NCI-H748 (cell line): ENCODE measurements around the gene TAF8.
"Not testable (repeated sequence)": the region's sequence is repeated elsewhere in the genome, so short reads cannot be mapped to it uniquely, and the experiment has no call there.

Source experiments
- DNase-seq: peaks from one replicate; lab custom pipeline; 2025; ENCODE audit not compliant: unreplicated experiment; lab: John Stamatoyannopoulos, UW

TAF8 gene, protein sequence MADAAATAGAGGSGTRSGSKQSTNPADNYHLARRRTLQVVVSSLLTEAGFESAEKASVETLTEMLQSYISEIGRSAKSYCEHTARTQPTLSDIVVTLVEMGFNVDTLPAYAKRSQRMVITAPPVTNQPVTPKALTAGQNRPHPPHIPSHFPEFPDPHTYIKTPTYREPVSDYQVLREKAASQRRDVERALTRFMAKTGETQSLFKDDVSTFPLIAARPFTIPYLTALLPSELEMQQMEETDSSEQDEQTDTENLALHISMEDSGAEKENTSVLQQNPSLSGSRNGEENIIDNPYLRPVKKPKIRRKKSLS

DNA sequence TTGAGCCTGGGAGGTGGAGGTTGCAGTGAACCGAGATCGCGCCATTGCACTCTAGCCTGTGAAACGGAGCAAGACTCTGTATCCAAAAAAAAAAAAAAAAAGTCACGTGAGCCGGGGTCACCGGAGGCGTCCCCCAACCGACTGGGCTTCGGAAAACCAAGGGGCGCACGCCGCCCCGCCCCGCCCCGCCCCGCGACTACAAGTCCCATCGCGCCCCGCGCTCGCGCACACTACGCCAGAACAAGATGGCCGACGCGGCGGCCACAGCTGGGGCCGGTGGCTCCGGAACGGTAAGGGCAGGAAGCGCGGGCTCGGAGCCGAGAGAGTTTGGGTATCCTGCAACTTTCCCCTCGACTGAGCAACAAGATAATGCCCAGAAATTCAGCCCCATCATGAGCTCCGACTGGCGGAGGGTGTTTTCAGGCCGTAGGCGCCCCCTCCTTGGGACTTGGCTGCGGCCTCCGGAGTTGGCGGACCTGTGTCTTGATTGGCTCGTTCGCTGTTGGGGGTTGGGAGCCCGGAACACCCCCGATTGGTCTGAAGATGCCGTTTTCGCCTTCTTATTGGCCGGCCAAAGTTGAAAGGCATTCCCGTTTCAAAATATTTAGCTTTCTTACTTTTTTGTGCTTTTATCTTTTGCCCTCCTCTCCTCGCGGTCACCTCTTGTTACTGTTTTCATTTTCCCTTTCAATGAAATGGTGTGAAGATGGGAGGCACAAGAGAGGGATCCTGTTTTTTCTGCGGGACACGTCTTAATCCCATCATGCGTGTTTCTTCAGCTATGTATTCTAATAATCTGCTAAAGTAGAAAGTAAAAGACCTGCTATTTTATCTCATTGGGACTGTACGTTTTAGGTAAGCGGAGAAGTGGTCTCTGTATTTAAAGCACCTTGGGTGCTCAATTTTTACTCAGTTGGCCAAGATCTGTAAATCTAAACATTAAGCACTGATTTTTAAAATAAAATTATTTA, at the start of gene TAF8:
Gene TAF8, plus strand, starts transcription at position 228 of the 971 bp plus-strand sequence. Its CDS starts 18 bp downstream, at position 246.
- DNase-seq = peak; percentile 94

DNA sequence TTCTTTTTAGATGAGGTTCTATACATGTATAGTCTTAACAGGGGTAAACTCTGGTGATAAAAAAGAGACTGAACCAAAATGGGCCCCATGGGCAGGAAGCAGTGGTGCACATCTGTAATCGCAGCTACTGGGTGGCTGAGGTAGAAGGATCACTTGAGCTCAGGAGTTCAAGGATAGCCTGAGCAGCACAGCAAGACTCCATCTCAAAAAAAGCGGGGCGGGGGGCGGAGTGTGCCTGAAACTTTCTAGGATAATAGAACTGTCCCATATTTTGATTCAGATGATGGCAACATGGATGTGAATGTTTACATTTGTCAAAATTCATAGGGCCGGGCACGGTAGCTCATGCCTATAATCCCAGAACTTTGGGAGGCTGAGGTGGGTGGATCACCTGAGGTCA, 48.8 kb upstream of the TAF8 start:
- DNase-seq = no peak

DNA sequence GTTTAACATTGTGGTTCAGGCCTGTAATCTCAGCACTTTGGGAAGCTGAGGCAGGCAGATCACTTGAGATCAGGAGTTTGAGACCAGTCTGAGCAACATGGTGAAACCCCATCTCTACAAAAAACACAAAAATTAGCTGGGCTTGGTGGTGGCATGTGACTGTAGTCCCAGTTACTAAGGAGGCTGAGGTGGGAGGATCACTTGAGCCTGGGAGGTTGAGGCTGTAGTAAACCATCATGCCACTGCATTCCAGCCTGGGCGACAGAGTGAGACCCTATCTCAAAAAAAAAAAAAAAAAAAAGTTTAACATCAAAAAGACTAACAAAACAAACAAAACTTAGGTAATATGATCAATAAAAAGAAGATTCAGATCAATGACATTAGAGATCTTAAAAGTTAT, 46.7 kb upstream of the TAF8 start:
- DNase-seq = not testable (repeated sequence)

DNA sequence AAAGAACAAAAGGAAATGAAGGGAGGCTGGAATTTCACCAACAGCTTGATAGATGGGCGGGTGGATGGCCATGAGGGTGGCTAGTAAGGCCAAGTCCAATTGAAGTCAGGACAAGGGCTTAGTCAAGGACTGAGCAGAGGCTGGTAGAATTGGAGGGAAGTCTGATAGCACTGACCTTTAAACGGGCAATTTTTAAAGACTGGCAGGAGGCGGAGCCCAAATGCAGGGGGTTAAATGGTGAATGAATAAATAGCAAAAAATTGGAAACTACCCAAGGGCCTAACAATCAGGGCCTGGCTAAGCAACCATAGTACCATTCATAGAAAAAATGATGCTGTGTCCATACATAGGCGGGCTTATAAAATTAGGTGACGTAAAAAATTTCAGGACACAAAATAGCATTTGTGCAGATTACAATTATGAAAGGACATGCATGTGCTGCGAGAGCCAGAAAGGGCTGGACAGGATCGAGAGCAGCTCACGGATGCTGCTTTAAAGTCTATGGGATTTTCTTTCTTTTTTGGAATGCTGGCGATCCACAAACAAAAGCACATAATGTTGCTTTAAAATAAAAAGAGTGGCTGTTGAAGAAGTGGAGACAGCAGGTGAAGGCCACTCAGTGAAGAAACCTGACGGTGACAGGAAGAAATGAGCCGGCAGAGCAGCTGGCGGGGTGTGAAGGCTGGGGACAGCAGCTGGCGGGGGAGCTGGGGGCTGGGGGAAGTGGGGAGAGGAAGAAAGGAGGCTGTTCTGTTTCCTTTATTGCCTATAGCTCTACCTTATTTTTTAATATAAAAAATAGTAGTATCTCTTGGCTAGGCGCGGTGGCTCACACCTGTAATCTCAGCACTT, 42.8 kb upstream of the TAF8 start:
- DNase-seq = no peak

DNA sequence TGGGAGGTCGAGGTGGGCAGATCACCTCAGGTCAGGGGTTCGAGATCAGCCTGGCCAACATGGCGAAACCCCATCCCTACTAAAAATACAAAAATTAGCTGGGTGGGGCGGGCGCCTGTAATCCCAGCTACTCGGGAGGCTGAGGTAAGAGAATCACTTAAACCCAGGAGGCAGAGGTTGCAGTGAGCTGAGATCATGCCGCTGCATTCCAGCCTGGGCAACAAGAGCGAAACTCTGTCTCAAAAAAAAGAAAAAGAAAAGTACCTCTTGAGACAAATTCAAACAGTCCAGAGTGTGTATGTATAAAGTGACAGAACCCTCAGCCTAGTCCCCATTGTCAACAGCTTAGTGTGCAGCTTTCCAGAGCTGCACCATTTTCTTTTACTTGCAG, 42.2 kb upstream of the TAF8 start:
- not testable (repeated sequence) for DNase-seq

DNA sequence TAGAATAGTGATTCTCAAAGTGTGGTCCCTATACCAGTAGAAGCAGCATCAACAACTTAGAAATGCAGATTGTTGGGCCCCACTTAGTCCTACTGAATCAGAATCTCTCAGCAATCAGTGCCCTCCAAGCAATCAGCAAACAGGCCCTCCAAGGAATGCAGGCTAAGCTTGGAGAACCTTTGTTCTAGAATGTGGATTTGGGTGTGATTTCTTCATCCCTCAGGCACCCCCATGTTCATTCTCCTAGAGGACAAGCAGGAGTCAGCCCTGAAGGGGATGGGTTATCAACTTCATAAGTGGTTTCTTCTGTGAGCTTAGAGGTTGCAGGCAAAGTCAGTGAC, 40.5 kb upstream of the TAF8 start:
- DNase-seq = no peak

DNA sequence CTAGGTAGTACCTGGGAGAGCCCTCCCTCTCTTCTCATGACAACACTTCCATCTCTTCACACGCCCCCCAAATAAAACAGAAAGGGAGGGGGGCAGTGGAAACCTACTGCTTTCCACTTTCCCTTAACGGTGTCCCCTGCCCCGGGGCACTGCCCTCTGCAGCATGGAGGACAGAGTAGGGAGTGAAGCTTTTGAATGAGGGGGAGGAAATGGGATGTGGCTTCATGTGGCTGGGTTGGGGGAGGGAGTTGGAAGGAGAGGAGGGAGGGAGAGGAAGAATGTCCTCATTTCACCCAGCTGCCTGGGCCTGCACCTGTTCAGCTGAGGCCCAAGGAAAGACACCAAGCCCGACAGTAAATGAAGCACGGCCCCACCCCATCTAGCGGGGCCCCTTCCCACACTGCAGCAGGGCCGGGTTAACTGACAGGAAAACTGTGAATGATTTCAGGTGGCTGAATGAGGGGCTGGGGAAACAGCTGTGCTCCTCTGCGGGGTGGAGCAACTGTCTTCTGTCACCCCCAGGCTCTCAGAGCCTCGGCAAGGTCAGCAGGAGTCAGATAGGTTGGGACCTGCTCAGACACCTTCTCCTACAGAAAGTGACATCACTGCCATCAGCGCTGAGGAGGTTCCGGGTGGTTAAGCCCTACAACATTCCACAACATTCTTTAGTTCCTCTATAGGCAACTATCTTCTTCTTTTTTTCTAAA, 40.0 kb upstream of the TAF8 start:
- no peak for DNase-seq

DNA sequence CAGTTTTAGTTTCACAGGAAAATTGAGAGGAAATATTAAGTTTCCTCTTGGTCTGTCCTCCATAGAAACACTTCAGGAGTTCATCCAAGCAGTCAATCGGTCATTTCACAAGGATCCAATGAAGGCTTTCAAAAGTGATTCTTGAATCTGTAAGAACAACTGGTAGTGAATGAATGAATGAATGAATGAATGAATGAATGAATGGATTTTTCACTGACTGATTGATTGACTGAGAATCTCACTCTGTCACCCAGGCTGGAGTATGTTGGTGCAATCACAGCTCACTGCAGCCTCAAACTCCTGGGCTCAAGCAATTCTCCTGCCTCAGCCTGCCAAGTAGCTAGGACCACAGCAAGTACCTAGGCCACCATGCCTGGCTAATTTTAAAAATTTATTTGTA, 39.4 kb upstream of the TAF8 start:
- no peak for DNase-seq

DNA sequence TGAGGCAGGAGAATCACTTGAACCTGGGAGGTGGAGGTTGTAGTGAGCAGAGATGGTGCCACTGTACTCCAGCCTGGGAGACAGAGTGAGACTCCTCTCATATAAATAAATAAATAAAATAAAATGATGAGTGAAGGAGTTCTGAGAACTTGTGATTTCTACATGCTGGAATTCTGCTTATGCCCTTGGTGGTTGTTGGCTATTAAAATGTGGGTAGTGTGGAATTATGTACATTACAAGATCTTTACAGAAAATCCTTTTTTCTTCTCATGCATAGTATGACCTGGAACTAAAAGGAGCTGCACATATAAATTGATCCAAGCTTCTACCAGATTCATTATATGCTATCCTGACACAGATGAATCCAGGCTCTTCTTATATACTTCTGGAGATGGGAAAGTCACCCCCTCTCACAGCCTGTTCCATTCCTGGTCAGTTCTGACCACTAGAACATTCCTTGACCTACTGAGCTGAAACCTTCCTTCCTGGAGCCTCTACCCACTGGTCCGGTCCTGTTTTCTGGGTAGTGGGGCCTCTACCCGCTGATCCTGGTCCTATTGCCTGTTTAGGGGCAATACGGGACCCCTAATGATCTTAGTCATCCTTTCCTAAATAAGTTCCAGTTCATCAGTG, 37.7 kb upstream of the TAF8 start:
- DNase-seq = no peak

DNA sequence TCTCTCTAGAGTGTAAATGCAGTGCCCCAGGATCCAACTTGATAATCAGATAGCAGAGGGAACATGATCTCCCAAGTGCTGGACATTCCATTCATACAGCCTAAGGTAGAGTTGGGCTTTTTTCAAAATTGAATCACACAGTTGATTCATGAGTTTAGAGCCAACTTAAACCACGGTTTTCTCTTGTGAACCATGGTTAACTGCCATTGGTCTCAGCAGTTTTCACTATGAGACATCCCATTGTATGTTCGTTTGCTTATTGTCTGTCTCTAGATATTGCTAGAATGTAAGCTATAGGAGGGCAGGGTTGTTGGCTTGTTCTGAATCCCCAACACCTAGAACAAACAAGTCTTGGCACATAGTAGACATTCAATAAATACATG, 37.2 kb upstream of the TAF8 start:
- no peak for DNase-seq

DNA sequence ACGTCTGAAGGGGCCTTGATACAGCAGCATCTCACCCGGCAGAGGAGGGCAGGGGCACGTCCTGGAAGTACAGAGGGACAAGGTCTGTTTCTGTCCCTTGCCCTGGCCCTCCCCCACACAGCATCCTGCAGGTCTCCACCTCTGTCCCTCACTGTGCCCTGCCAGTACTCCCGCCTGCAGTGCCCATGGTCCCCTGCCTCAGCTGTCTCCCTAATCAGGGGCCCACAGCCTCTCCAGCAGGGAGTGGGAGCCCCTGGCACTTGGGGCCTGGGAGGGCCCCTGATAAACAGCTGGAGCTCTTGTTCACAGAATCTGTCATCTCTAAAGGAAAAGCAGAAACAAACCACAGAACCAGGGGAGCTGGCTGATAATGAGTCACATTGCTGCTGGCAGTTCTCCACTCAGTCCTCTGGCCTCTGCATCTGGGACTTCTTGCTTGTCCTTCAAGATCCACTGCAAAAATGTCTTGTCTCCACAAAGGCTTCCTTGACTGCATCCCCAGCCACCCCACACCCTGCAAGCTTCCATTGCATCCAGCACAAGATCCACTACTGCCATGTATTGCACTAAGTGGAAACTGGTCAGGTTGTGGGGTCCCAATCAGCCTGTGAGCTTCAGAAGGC, 33.2 kb upstream of the TAF8 start:
- no peak for DNase-seq

DNA sequence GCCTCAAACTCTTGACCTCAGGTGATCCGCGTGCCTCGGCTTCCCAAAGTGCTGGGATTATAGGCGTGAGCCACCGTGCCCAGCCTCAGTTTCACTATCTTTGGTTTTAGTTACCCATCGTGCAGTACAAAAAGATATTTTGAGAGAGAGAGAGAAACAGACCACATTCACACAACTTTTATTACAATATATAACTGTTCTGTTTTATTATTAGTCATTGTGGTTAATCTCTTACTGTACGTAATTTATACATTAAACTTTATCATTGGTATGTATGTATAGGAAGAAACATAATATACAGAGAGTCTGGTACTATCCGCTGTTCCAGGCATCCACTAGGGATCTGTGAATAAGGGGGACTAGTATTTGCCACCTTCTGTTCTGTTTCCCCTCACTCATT, 29.4 kb upstream of the TAF8 start:
- no peak for DNase-seq

DNA sequence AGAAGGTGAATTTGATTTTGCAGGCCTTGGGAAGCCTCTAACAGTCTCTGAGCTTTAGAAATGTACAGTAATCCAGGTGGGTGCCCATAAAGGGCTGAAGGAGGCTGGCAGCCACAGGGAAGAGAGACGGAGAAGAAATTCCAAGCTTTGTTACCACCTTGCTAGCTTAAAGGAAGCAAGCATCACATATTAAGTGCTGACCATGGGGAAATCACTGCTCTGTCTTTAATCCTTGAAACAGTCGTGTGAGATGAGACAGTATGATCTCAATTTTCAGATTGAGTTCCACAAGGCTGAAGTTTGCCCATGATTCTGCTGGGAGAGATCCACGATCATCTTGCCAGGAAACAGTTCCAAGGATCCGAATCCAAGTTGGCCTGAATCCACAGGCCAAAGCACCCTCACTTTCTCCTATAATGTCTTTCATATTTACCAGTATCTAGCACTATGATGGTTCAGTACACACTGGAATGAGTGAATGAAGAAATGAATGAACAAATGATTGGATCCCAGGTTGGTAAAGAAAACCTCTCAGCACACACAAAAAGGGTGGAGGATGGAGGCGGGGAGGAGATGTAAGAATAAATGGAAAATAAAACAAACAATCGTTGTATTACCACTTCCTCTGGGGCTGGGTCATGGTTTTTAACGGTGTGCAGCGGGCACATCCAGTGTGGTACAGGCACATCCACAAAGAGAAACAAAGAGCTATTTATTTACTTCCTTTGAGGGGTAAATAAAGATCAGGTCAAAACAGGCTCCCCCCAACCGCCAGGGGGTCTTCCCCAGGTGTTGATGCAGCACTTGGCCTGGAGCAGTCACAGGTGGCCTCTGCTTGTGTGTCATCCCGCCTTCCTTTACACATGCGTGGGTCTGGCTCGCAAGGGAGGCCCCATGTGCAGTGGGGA, 28.2 kb upstream of the TAF8 start:
- no peak for DNase-seq

DNA sequence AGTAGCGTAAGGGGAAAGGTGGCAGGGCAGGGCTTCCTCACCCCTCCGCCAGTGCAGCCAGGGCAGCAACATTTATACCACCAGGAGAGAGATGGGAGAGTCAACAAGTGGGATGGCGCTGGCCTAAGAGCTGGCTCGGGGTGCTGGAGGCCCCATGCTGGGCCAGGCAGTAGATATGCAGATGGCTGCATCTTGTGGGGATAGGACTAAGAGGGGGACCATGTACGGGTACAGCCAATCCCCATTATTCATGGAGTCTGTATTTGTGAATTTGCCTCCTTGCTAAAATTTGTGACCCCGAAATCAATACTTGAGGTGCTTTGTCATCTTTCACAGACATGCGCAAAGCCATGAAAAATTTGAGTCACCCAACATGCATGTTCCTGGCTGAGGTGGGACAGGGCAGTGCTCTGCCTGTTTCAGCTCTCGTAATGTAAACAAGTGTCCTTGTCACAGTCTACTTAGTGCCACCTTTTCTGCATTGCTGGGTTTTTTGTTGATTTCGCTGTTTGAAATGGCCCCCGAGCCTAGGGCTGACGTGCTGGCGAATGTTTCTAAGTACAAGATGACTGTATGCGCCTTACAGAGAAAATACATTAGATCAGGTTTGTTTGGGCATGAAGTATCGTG, 27.5 kb upstream of the TAF8 start:
- no peak for DNase-seq

DNA sequence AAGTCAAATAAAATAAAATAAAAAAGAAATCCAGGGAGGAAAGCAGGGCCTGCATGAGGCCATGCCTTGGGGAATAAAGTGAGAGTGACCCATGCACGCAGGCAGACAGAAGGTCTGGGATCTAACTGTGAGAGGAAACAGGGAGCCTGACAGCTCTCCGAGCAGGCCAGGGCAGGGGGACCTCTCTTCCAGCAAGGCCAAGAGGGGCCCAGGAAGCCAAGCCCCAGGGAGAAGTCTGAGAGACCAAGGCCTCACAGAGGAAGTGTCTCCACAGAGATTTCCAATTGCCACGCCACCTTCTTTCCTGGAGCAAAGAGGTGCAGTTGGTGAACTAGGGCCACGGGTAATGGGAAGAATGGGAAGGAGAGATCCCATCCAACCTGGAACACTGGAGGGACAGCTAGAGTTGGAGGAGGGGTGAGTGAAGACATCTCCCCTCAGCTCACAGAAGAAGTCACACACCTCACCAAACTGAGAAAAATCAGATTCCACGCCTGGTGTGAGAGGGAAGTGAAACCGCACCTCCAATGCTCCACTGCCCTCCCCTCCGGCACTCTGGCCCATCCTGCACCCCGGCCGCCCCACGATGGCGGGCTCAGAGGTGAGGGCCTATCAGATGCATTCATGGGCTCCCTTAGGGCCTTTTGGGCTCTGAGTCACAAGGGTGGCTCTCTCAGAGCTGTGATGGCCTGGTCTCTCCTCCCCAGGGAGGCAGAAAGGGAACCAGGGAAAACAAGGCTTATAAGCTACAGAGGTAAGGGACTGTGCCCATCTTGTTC, 25.1 kb upstream of the TAF8 start:
- no peak for DNase-seq

DNA sequence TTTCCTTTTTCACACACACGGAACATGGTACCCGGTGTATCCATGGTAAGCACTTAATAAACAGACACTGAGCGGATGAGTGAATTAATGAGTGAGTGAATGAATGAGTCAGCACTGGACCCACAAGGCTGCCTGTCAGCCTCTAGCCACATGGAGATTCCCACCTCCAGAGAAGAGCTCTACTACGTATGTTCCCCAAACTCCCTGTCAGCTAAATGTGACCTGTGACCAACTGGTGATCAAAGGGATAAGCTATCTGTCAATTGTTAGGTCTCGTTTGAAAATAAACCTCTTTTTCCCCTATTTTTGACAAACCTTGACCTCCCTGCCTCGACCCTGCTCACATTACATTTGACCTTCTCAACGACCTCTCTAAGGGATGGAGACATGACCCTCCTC, 24.5 kb upstream of the TAF8 start:
- DNase-seq = no peak

DNA sequence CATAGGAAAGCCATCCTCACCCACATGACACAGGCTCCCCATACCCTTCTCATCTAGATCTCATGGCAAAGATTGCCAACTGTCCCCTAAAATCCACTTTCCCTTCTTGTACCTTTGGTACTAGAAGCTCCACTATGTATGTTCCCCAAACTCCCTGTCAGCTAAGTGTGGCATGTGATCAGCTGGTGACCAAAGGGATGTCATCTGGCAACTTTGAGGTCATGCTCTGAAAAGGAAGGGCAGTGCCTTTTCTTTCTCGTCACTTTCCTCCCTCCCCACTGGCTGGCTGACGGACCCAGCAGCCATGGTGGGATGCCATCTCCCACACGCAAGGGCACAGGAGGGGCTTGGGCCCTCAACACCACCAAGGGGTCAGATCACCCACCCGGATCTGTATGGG, 23.8 kb upstream of the TAF8 start:
- no peak for DNase-seq
